Measurements from ENCODE around the gene C2orf76. TPM values are rescaled to one million over a fixed set of nuclear protein-coding genes. Genes with fewer than 3 reads are reported as not detected.
"Not testable (repeated sequence)": the region's sequence is repeated elsewhere in the genome, so short reads cannot be mapped to it uniquely, and the experiment has no call there.

The C2orf76 gene
- polyA plus RNA-seq, 1 donor from 2014 or later = 37.7 TPM

- Histone ChIP-seq H2AFZ (ENCODE audit: low read depth, low read length) (no peak overlapping the region), H3K79me2 (replicated peaks; ENCODE audit: insufficient read depth, low read length) (no peaks in the 10 kb centered on the region), H3K9me2 (ENCODE audit: insufficient read depth, low read length) (no peaks in the 10 kb centered on the region), H3K4me3 (ENCODE audit: low read length) (no peak overlapping the region), H3F3A (ENCODE audit: insufficient read depth, low read length, poor library complexity, severe bottlenecking) (no peaks in the 10 kb centered on the region), H3K9ac (ENCODE audit: low read length) (no peak overlapping the region), H3K36me3 (ENCODE audit: insufficient read depth, low read length) (no peaks in the 10 kb centered on the region), H3K27ac (ENCODE audit: low read length) (no peak overlapping the region), H4K20me1 (ENCODE audit: insufficient read depth) (no peaks in the 10 kb centered on the region), H3K4me2 (ENCODE audit: low read length) (no peak overlapping the region), H3K9me3 (ENCODE audit: low read length) (no peaks in the 10 kb centered on the region), H3K27me3 (ENCODE audit: insufficient read depth, low read depth, low read length) (no peaks in the 10 kb centered on the region)
- TF ChIP-seq MXI1 (conservative IDR thresholded peaks at IDR 0.05; ENCODE audit: poor library complexity, severe bottlenecking) (no peak), TAF1 (IDR thresholded peaks at IDR 0.05; ENCODE audit: low read depth) (no peak), REST (IDR thresholded peaks at IDR 0.05; ENCODE audit: borderline replicate concordance) (no peak), RAD21 (conservative IDR thresholded peaks at IDR 0.05) (no peak), EZH2 (IDR thresholded peaks at IDR 0.05; ENCODE audit: borderline replicate concordance, insufficient read depth, low read length, poor library complexity, severe bottlenecking) (no peak), POLR2AphosphoS5 (IDR thresholded peaks at IDR 0.05) (no peak), SMC3 (conservative IDR thresholded peaks at IDR 0.05; ENCODE audit: poor library complexity) (no peak), EP300 (conservative IDR thresholded peaks at IDR 0.05; ENCODE audit: poor library complexity, severe bottlenecking) (no peak)
- TF ChIP-seq, protein P1, sequence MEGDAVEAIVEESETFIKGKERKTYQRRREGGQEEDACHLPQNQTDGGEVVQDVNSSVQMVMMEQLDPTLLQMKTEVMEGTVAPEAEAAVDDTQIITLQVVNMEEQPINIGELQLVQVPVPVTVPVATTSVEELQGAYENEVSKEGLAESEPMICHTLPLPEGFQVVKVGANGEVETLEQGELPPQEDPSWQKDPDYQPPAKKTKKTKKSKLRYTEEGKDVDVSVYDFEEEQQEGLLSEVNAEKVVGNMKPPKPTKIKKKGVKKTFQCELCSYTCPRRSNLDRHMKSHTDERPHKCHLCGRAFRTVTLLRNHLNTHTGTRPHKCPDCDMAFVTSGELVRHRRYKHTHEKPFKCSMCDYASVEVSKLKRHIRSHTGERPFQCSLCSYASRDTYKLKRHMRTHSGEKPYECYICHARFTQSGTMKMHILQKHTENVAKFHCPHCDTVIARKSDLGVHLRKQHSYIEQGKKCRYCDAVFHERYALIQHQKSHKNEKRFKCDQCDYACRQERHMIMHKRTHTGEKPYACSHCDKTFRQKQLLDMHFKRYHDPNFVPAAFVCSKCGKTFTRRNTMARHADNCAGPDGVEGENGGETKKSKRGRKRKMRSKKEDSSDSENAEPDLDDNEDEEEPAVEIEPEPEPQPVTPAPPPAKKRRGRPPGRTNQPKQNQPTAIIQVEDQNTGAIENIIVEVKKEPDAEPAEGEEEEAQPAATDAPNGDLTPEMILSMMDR (IDR thresholded peaks at IDR 0.05; ENCODE audit: poor library complexity, severe bottlenecking) = no peak
Observed at GRCh38 chr2:119405151-119405550, 38.5 kb upstream of the C2orf76 start.

- not testable (repeated sequence) for H3K36me3 ChIP-seq (ENCODE audit: insufficient read depth, low read length); H3K9me3 ChIP-seq (ENCODE audit: low read length); H3K27me3 ChIP-seq (ENCODE audit: insufficient read depth, low read depth, low read length); H4K20me1 ChIP-seq (ENCODE audit: insufficient read depth); H3K79me2 ChIP-seq (replicated peaks; ENCODE audit: insufficient read depth, low read length); H3K4me3 ChIP-seq (ENCODE audit: low read length); H3F3A ChIP-seq (ENCODE audit: insufficient read depth, low read length, poor library complexity, severe bottlenecking); H3K9me2 ChIP-seq (ENCODE audit: insufficient read depth, low read length); H2AFZ ChIP-seq (ENCODE audit: low read depth, low read length); H3K27ac ChIP-seq (ENCODE audit: low read length); H3K9ac ChIP-seq (ENCODE audit: low read length); H3K4me2 ChIP-seq (ENCODE audit: low read length)
Observed at GRCh38 chr2:119403618-119404017, 37.0 kb upstream of the C2orf76 start.
